Left colon (tissue), 2 donors: ENCODE results near the gene MED27. TPM values are rescaled to one million over a fixed set of nuclear protein-coding genes. Genes with fewer than 3 reads are reported as not detected.
"Not testable (repeated sequence)": the region's sequence is repeated elsewhere in the genome, so short reads cannot be mapped to it uniquely, and the experiment has no call there.

Experiments
- ATAC-seq: fragments of 200-7000 bp; cut with Tn5 transposase; one replicate; pipeline ENCODE4 v1.9.1; 2020; ENCODE audit warnings: mild to moderate bottlenecking, moderate library complexity
- DNase-seq, 2 donors: peaks; one replicate each; pipeline ENCODE4 v3.0.0-alpha.2; 2020
- intact Hi-C, 2 donors: fragments of 100-400 bp; cut with DNase I in 1 of 2; cut with micrococcal nuclease in 1 of 2; formaldehyde crosslinking; loops; one replicate each; pipeline versions ENCODE4 v1.11.2 to v1.14.0; 2022; cut with DNase I, micrococcal nuclease
- total RNA-seq, 2 donors: library from RNA; stranded (reverse); fragmentation: NEBNext Ultra II Directional; extraction: Animal tissue kit (Norgen Biotek cat#: 25700); gene quantifications; one replicate each; pipeline ENCODE4 v1.2.1, GENCODE V29; 2021
- donor health status: DM: no; HTN: no; CAD: no.
- donor health status: DM: yes; HTN: yes; CAD: no.

The MED27 gene
- total RNA-seq, 2 donors from 2014 or later, result 12.9 to 13.6 TPM

DNA sequence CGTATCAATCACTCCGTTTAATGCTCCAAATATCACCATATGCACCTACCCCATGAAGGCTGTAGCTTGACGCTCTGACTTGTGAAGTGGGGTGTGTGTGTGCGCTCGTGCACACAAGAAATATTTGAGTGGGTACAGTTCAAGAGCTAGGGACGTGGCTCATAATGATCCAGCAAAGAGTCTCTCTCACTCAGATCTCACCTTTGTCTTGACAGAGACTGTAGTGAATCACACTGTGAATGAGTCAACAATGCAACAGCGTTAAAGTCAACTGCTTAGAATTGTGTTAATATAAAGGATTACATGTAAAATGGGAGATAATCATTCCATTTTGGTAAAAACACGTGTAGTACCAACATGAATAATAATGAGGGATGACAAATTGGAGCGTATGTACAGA, 119.4 kb downstream of the MED27 start:
- no peak for ATAC-seq
- no peak for DNase-seq
- intact Hi-C loops, result no loop called here

- intact Hi-C loops, result no loop called here
- DNase-seq (no peak), ATAC-seq (no peak)
These were observed 119.8 kb downstream of the MED27 start for GRCh38 chr9:131959887-131960286.

DNA sequence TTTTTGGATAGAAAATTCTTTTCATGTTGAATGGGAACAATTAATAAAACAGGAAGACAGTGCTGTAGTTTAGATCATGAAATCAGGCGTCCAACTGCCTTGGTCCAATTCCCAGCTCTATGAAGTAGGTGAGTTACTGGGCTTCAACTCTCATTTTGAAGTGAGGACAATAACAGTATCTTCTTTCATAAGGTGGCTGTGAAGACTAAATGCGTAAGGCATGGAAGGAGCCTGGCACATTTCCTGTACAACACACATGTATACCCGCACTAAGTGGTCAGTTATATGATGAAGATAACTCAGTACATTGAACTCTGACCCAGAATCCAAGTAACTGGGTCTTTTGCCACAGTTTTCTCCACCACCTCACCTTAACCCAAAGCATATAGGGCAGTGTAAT, 120.6 kb downstream of the MED27 start:
- ATAC-seq (no peak), DNase-seq (no peak)
- intact Hi-C loops, result no loop called here

DNA sequence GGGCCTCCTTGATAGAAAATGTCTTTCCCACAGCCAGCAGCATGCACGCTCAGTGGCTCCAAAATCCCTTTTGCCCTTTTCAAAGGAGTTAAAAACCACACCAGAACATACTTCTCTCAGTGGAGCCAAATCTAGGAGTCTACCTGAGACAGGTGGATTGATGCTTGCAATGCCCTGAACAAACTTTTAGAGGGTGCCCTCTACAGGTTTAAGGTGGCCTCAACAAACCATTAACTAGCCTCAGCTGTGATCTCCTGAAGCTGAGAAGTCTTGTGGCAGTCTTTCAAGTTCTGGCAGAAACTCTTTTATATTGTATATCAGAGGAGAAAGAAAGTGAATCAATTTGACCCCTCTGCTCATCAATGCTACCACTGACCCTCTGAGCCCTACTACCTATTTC, 125.4 kb downstream of the MED27 start:
- DNase-seq (no peak), ATAC-seq (no peak)
- intact Hi-C loops, result no loop called here

DNA sequence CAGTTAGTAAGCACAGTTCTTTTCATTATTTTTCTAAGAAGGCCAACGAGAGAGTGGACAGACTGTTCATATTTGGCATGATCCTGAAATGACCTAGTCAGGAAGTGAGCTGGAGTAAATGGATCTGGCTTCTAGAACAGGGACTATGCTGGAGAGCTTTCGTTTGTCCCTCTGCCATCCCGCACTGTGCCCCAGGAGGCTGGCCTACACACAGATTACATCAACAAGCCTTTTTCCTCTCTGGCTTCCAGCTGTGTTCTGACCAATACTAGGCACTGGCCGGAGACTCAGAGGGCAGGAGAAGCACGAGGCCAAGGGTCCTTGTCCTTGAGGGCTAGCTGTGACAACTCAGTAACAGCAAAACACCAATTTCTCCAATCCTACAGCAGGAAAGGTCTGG, 127.8 kb downstream of the MED27 start:
- intact Hi-C loops, result no loop called here
- DNase-seq, result no peak
- ATAC-seq, result no peak

- intact Hi-C loops, result no loop called here
These were observed 128.5 kb downstream of the MED27 start for GRCh38 chr9:131951155-131951554.

DNA sequence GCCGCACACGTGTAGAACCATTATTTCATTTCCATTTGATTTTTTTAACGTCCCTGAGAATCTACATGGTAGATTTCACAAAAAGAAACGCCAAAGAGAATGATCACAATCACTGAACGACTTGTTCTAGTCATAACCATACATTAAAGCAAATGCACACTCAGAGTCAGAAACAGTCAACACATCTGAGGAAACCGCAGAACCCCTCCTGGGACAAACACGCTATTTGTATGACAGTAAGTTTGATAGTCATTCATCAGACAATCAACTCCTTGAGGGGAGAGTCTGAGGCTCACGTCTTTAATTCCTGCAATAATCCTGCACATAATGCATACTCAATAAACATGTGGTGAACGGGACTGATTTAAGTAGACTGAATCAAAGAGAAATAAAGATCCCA, 129.2 kb downstream of the MED27 start:
- no peak for DNase-seq
- intact Hi-C loops, result no loop called here
- ATAC-seq, result no peak

More at GRCh38 chr9:131951155-131951554, 128.5 kb downstream of the MED27 start:
- ATAC-seq (no peak), DNase-seq (no peak)

DNA sequence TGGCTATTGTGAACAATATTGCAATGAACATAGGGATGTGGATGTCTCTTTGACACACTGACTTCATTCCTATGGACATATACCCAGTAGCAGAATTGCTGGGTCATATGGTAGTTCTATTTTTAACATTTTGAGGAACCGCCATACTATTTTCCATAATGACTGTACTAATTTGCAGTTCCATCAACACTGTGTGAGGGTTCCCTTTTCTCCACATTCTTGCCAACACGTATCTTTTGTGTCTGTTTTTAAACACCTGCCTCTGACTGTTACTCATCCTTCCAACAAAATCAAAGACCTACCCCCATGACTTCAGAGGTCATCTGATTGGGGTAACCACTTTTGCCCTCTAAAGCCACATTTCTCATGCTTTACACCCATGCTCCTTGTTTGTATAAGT, 133.5 kb downstream of the MED27 start:
- ATAC-seq, result no peak
- no peak for DNase-seq
- intact Hi-C loops, result no loop called here

DNA sequence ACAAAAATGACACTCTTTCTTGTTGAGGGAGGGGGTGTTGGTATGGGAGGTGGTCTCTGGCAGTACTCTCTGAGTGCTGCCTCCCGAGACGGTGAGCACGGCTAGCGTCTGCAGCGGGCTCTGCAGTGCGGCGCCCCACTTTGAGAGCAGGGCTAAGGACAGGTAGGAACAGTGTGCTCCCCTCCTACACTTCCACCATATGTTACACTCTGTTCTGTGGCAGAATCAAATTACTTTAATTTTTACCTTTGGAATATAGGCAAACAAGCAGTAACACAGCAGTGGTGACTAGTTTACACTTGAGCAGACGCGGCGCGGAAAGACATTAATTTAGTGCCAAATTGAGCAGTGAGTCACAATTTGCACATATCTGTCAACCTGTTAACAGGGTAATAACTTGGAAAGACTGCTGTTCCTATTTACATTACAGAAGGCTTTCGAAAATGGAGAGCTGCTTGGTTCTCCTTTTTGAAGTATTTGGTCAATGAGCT, 136.3 kb downstream of the MED27 start:
- DNase-seq, result no peak
- ATAC-seq, result no peak
- intact Hi-C loops, result no loop called here

GRCh38 chr9:131942146-131942720, 137.4 kb downstream of the MED27 start:
- DNase-seq (no peak), ATAC-seq (no peak)
- intact Hi-C loops, result no loop called here

DNA sequence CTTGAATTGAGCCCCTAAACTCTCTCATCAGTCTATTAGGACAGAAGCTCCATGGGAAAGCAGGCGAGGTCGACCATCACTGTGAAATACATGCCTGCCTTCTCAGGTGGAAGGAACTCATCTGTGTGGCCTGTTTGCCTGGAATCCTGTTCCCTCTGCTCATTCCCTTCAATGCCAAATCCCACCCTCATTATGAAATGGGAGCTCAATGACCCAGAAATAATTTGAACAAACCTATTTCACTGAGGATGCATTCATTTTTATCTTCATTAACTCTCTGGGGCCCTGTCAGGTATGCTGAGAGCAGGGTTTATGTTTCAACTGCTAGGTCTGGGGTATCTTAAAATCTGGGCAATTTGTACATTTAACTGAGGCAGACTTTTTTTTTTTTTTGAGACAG, 142.2 kb downstream of the MED27 start:
- intact Hi-C loops, result no loop called here
- no peak for ATAC-seq
- DNase-seq, result no peak

- DNase-seq (no peak), ATAC-seq (no peak)
- intact Hi-C loops, result no loop called here
These were observed 142.7 kb downstream of the MED27 start for GRCh38 chr9:131936929-131937328.

- intact Hi-C loops, result no loop called here
- DNase-seq (no peak), ATAC-seq (no peak)
These were observed 145.0 kb downstream of the MED27 start for GRCh38 chr9:131934673-131935072.

- DNase-seq, result no peak
- ATAC-seq, result no peak
- intact Hi-C loops, result no loop called here
These were observed 152.6 kb downstream of the MED27 start for GRCh38 chr9:131927091-131927490.

GRCh38 chr9:131926360-131926922, 153.2 kb downstream of the MED27 start:
- no peak for DNase-seq
- no peak for ATAC-seq
- intact Hi-C loops, result no loop called here

- ATAC-seq (no peak), DNase-seq (no peak)
- intact Hi-C loops, result no loop called here
These were observed 153.9 kb downstream of the MED27 start for GRCh38 chr9:131925677-131926177.

GRCh38 chr9:131923766-131924165, 155.9 kb downstream of the MED27 start:
- DNase-seq (no peak), ATAC-seq (no peak)
- intact Hi-C loops, result no loop called here

DNA sequence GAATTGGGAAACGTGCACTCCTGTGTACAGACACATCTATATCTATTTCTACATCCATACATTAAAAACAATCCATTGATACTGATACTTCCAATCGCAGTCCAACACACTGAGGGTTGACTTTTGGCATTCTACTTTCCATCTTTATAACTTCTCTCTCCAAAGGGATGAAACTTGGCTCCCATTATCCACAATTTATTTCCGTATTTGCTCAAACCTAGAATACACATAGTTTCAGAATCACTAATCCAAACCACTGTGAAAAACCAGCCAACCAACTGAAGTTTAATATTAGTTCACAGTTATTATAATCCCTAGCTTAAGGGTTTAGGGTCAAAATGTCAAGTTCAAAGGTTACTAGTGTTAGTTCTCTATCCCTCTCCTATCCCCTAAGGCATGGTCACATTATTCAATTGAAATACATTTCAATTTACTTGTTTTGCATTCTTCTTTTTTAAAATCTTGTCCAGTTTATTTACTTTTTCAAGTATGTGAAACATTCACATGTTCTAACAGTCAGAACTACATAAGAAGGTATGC, 156.5 kb downstream of the MED27 start:
- intact Hi-C loops, result no loop called here
- ATAC-seq (no peak), DNase-seq (no peak)

DNA sequence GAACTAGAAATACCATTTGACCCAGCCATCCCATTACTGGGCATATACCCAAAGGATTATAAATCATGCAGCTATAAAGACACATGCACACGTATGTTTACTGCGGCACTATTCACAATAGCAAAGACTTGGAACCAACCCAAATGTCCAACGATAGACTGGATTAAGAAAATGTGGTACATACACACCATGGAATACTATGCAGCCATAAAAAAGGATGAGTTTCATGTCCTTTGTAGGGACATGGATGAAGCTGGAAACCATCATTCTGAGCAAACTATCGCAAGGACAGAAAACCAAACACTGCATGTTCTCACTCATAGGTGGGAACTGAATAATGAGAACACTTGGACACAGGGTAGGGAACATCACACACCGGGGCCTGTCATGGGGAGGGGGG, 158.0 kb downstream of the MED27 start:
- ATAC-seq, intact Hi-C loops, DNase-seq: not testable (repeated sequence)

DNA sequence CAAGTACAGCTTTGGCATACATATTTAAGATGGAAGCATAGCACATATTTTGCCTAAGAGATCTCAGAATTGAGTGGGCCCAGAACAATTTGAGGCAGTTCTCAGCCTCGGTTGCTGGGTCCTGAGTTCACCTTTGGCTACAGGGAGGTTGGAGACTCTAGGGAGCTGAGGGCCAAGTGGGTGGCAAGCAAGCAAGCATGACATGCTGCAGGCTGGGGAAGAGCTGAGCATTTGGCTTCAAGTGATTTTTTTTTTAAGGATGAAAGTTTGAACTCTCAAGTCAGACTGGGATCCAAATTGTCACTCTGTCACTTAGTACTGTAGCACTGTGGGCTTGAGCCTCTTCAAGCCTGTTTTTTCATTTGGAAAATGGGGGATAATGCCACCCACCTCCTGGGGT, 160.5 kb downstream of the MED27 start:
- no peak for DNase-seq
- intact Hi-C loops, result no loop called here
- ATAC-seq, result no peak

GRCh38 chr9:131918481-131918880, 161.2 kb downstream of the MED27 start:
- intact Hi-C loops, result no loop called here
- DNase-seq (no peak), ATAC-seq (no peak)
